HG02763 (cell line): ENCODE data around the gene NR5A1.

ENCODE experiments used
- ATAC-seq: cut with Tn5 transposase; IDR thresholded peaks from one replicate; pipeline ENCODE4 v1.9.1; 2021; ENCODE audit warnings: mild to moderate bottlenecking, moderate library complexity; ENCODE audit not compliant: unreplicated experiment

The NR5A1 gene

GRCh38 chr9:124483481-124483880 lies 23.7 kb downstream of the NR5A1 start:
- no peak for ATAC-seq

DNA sequence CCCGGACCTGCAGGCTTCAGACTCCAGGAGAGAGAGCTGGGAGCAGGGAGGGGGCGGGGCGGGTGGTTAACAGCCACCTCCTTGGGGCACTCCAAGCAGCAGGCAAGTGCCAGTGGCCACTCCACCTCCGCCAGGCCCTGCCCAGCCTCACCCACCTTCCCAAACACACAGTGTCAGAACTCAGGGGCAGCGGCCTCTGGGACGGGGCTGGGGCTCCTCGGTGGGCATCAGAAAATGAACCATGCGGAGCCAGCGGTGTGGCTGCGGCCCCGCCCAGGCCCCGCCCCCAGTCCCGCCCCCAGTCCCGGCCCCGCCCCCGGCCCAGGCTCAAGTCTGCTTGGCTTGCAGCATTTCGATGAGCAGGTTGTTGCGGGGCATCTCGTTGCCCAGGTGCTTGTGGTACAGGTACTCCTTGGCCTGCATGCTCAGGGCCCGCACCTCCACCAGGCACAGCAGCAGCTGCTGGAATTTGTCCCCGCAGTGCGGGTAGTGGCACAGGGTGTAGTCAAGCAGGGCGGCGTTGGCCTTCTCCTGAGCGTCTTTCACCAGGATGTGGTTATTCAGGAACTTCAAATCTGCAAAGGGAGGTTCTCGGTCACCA lies 24.7 kb downstream of the NR5A1 start:
- ATAC-seq = no peak

GRCh38 chr9:124481115-124481514 lies 26.1 kb downstream of the NR5A1 start:
- no peak for ATAC-seq

- ATAC-seq = no peak
Observed at GRCh38 chr9:124480621-124480981, 26.6 kb downstream of the NR5A1 start.

GRCh38 chr9:124479947-124480620 lies 27.1 kb downstream of the NR5A1 start:
- no peak for ATAC-seq

- no peak for ATAC-seq
Observed at GRCh38 chr9:124479371-124479770, 27.8 kb downstream of the NR5A1 start.

DNA sequence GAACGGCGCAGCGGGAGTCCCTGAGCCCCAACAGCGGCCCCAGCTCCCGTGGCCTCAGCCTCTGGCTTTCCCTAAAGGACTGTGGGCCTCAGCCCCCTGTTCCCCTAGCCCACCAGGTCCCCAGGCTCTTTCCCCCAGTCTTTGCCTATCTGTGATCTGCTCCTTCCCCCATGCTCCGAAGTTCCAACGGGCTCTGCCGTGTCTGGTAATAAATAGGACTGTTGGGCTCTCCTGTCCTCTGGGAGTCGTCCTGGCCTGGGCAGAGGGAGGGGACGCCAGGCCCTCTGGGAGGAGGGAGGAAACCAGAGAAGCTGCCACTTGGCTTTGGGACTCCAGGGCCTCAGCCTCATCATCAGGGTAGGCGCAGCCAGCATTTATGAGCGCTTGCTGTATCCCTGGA lies 28.8 kb downstream of the NR5A1 start:
- ATAC-seq = no peak

- no peak for ATAC-seq
Observed at GRCh38 chr9:124477648-124478285, 29.4 kb downstream of the NR5A1 start.

DNA sequence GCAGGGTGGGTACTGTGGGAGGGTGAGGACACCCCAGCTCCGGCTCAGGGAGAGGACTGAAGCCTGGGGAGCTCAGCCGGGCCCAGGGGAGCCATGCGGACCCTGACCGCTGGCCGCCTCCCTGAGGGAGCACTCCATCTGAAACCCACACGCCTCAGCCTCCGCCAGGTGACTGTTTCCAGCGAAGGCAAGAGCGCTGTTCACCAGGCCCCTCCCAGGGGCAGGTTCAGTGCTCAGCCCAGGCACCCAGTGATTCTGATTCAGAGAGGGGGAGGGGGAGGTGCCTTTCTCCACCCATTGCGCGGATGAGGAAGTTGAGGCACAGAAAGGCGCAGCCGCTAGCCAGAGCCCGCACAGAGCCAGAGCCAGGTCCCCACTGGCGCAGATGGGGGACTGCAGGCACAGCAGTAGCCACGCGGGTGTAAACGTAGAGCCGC lies 30.0 kb downstream of the NR5A1 start:
- ATAC-seq = no peak

DNA sequence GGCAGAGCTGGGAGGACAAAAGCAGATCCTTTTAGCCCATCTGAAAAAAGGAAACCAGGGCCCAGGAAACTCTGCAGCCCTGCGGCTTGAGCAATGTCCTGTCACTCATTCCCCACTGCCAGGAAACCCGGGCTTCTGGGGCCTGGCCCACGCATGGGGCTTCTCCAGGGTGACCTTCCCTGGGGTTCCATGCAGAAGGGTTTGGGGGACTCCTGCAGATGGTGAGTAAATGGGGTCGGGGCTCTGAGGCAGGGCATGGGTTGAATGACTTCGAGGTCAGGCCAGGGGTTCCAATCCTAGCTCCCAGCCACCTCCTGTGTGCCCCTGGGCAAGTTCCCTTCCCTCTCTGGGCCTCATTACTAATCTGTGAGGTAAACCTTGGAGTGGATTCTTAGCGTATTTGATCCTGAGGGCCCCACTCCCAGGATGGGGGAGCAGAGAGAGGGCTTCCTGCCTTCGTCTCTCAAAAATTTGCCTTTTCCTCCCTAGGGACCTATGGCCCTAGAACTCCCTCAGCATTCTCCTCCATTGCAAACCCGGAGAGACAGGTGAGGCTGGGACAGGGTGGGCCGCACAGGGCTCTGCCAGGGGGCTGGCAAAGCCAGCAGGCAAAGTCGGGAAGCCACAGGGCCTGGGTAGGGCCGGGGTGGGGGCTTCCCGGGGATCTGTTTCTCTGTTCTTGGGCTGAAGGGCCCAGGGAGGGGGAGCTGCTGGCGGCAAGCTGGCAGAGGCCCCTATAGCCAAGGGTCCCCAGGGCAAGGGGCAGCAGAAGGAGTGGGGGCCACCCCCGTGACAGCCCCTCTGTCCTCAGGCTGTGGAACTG lies 31.1 kb downstream of the NR5A1 start:
- no peak for ATAC-seq

GRCh38 chr9:124475158-124475867 lies 31.9 kb downstream of the NR5A1 start:
- ATAC-seq = no peak

GRCh38 chr9:124474151-124474550 lies 33.0 kb downstream of the NR5A1 start:
- no peak for ATAC-seq

GRCh38 chr9:124473310-124473709 lies 33.9 kb downstream of the NR5A1 start:
- ATAC-seq = no peak

GRCh38 chr9:124472770-124473169 lies 34.4 kb downstream of the NR5A1 start:
- no peak for ATAC-seq

- ATAC-seq = no peak
Observed at GRCh38 chr9:124471761-124472160, 35.4 kb downstream of the NR5A1 start.

- ATAC-seq = no peak
Observed at GRCh38 chr9:124470726-124471125, 36.5 kb downstream of the NR5A1 start.

- ATAC-seq = no peak
Observed at GRCh38 chr9:124470306-124470705, 36.9 kb downstream of the NR5A1 start.

GRCh38 chr9:124469011-124469832 lies 38.0 kb downstream of the NR5A1 start:
- no peak for ATAC-seq

DNA sequence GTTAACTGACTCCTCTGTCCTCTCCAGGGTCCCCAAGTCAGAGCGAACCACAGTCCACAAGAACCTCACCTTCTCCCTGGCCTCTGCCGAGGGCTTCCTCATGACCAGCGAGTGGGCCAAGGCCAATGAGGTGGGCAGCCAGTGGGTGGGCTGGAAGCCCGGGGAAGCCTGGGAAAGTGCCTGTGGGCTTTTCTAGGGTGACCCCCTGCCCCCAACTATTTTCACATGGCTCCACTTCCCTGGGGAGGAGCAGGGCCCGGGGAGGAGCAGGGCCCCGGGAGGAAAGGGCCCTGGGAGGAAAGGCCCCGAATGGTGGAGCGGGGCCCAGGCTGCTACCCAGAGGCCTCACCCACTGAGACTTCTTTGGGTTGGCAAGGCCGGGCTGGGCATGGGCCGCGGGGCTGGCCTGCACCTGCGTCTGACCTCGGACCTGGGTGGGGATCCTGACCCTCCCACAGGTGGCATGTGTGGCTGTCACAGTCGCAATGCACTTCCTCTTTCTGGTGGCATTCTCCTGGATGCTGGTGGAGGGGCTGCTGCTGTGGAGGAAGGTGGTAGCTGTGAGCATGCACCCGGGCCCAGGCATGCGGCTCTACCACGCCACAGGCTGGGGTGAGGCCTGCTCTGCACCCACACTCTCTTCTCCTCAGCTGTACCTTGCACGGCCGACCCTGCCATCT lies 39.0 kb downstream of the NR5A1 start:
- no peak for ATAC-seq
